HFF-Myc (cell line): ENCODE data around the gene SLC7A4.

Experiments
- DNase-seq: peaks from one replicate; pipeline ENCODE4 v3.0.0-alpha.2; 2011; ENCODE audit warnings: low read depth; ENCODE audit errors: extremely low read depth
- H3K4me3 ChIP-seq: replicated peaks from 2 replicates; pipeline ENCODE4 v1.5.1; 2011; ENCODE audit warnings: low read depth, mild to moderate bottlenecking, control low read depth, low read length
- TF ChIP-seq, protein P1 (sequence below): IDR thresholded peaks from 2 replicates; pipeline ENCODE4 v1.5.1; 2012; ENCODE audit warnings: mild to moderate bottlenecking, low read depth, low read length, control low read depth; ENCODE audit errors: missing control alignments

The SLC7A4 gene

DNA sequence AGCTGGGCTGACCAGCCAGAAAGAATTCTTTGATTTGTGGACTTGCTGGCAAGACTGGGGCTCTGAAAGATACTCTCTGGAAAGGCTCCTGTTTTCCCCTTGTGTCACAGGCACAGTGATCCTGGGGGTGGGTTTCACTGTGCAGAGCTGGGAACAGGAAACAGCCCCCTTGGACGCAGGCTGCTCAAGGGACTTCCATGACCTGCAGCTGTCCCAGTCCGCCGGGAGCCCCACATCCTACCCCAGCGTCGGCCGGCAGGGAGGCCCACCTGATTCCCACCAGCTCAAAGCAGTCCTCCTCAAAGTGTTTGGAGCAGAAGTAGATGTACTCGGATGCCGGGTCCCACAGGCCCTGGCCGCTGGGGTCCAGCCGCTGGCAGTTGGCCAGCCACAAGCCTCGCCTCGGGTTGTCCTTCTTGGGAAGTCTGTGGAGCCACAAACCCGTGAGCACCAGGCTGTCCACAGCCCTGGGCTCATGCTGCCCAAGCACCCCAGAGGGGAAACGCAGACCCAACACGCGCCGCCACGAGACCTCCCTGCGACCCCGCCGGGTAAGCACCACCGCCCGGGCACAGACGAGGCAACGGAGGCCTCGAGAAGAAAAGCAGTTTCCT lies 31.3 kb downstream of the SLC7A4 start:
- peak overlapping the region; percentile 83 for H3K4me3 ChIP-seq
- DNase-seq = no peak
- TF ChIP-seq, protein P1, sequence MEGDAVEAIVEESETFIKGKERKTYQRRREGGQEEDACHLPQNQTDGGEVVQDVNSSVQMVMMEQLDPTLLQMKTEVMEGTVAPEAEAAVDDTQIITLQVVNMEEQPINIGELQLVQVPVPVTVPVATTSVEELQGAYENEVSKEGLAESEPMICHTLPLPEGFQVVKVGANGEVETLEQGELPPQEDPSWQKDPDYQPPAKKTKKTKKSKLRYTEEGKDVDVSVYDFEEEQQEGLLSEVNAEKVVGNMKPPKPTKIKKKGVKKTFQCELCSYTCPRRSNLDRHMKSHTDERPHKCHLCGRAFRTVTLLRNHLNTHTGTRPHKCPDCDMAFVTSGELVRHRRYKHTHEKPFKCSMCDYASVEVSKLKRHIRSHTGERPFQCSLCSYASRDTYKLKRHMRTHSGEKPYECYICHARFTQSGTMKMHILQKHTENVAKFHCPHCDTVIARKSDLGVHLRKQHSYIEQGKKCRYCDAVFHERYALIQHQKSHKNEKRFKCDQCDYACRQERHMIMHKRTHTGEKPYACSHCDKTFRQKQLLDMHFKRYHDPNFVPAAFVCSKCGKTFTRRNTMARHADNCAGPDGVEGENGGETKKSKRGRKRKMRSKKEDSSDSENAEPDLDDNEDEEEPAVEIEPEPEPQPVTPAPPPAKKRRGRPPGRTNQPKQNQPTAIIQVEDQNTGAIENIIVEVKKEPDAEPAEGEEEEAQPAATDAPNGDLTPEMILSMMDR = no peak

DNA sequence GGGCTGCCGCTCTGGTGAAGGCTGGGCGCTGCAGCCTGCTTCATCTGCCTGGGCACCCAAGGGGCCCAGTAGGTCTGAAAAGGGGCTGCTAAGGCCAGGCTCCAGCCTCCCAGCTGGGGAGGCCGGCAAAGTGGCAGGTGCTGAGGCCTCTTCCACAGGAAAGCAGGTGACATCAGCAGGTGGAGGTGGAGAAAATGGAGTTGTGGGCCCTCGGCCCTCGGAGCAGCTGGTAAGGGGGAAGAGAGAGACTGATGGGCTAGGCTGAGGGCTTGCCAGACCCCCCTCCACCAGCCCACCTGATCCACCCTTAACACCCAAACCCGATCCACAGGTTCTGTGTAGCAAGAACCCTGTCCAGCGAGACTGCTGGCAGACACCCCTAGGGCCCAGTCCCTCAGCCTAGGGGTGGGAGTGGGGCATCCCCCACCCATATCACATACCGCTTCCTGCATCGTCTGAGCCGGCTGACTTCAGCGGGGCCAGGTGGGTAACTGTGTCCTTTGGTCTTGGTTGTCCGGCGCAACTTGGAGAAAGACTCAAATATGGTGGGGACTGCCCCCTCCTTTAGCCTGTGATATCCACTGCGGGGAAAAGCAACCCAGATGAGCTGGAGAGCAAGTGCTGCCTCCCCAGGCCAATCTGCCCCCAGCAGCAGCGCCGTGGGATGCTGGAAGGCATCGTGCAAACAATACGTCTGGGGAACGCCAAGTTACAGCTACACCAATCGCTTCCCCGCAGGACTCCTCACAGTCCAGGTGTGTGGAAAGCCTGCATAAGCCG lies 32.0 kb downstream of the SLC7A4 start:
- DNase-seq = no peak
- TF ChIP-seq, protein P1 = no peak
- H3K4me3 ChIP-seq = peak overlapping the region; percentile 83

DNA sequence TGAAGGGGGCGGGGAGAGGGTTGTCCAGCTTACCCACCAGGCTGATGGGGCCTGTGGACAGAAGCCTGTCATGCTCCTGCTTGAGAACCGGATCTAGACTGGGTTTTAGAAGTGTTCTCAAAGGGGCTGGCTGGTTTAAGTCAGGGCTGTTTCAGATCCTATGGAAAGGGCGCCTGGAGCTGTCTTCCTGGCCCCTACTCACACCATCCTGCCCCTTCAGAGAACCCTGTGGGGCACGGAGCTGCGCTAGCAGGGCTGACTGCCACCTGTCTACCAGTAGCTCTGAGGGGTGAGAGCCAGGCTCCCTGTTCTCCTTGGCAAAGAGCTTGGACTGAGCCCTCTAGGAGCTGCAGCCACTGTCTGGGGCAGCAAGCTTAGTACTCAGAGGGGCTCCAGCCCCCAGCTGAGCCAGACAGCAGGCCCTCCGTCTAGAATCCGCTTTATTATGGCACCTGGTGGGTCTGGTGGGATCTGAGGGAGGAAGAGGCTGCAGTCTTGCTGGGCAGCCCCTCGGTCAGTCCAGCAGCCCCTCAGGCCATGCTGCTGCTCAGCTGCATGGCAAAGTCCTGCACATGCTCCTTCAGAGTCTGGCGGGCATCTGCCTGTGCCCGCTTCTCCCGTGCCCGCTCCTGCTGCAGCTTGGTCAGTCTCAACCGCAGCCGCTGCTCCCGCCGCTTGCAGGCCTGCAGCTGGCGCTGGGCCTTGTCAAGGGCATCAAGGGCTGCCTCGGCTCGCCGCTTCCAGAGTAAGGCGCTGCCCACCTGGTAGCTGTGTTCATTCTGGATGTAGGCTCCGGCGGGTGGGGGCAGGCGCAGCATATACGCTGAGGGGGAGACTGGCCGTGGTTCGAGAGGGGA lies 32.8 kb downstream of the SLC7A4 start:
- H3K4me3 ChIP-seq = peak overlapping the region; percentile 83
- no peak for DNase-seq
- TF ChIP-seq, protein P1 = no peak

DNA sequence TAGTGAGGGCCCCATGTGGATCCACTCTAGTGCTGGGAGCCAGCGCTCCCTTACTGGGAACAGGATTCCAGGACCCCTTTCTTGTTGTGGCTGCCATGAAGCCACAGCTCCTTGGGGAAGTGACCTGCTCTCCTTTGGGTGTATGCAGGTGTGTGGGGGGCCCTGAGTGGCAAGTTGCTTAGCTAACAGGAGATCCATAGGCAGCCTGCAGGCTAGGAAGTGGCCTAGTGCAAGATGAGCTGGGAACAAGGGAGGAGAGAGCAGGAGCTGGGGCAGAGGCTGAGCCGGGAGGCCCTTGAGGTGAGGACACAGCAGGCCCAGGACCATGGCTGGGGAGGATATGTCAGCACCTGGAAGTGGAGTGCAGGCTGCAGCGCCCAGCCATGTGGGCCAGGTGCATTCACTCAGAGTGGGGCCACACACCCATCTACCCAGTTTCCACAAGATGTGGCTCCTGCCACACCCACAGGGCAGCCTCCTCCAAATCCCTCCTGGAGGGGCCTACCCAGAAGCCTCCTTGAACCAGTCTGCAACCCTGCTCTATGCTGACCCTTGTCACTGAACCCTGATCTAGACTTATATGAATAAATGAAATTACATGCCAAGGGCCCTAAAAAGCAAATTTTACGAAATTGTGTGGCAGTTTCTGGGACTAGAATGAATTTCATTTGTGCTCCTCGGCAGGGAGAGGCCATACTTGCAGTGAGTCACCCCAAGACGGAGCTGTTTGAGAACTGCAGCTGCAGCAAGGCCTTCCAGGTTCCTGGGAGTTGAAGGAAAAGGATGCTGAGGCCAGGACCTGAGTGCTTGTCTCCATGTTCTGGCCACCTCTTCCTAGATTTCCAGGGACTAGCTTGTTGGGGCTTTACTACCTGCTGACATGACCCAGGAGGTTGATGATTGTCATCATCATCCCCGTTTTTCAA lies 33.7 kb downstream of the SLC7A4 start:
- H3K4me3 ChIP-seq = no peak overlapping the region
- DNase-seq = no peak
- TF ChIP-seq, protein P1 = no peak

DNA sequence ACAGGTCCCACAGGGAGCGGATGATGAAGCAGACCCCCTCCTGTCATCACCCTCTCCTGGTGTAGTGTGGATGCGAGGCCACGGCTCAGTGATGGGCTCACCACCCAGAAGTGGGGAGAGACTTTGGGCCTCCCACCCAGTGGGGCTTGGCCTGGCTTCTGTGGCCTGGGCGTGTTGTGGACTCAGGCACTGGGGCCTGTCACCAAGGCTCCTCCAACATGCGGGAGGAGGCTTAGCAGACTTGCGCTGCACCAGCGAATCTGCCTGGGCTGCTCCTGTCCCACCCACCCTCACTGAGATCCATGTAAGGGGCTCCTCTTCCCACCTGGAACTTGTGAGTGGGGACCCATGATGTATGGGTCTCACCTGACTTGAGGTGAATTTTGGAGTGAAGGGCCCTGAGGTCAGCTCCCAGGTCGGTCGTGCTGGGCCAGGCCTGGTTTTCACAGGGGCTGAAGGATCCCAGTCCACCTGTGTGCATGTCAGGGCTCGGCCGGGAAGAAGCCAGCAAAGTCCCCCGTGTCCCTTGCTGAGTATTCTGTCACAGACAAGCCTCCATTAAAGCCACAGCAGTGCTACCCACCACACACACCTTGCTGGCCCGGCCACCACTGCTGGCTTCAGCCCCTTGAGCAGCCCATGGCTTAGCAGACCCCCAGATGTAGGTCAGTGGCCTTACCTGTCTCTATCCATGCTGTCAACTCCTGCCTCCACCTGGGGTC lies 34.7 kb downstream of the SLC7A4 start:
- DNase-seq = no peak
- TF ChIP-seq, protein P1 = no peak
- no peak overlapping the region for H3K4me3 ChIP-seq
